K562 (cell line): Measurements from ENCODE around the gene WRAP53. TPM values are rescaled to one million over a fixed set of nuclear protein-coding genes. Genes with fewer than 3 reads are reported as not detected.

Experiments used
- ARID1B ChIP-seq: fragments of 450-650 bp; IDR thresholded peaks from 2 replicates; pipeline ENCODE4 v1.6.1; 2016; ENCODE audit warnings: antibody characterized with exemption, mild to moderate bottlenecking, inconsistent platforms
- ARNT ChIP-seq, 2 experiments: fragments of 450-650 bp; IDR thresholded peaks; 2 replicates each; pipeline ENCODE4 v1.6.1; 2016; ENCODE audit warnings: mild to moderate bottlenecking in 1 of 2
- RBM22 ChIP-seq: fragments of 200-400 bp; formaldehyde crosslinking; IDR thresholded peaks from 2 replicates; pipeline ENCODE4 v1.6.1; 2018; ENCODE audit warnings: low read length, low read depth; ENCODE audit not compliant: poor library complexity, severe bottlenecking
- SUPT5H ChIP-seq: fragments of 450-650 bp; IDR thresholded peaks from 2 replicates; pipeline ENCODE4 v1.6.1; 2016
- XRCC3 ChIP-seq: fragments of 450-650 bp; IDR thresholded peaks from 2 replicates; pipeline ENCODE4 v1.6.1; 2017; ENCODE audit warnings: mild to moderate bottlenecking, moderate library complexity
- polyA plus RNA-seq, 8 experiments: library from polyadenylated mRNA; depleted of rRNA in 4 of 8; stranded (reverse) in 5 of 8; unstranded in 3 of 8; fragments of >200 nt; fragmentation: Nextera tagmentation in 2 of 8; fragmentation: Illumina TruSeq in 1 of 8; extraction: Ambion mirVana in 2 of 8; extraction: Trizol in 1 of 8; gene quantifications; 2 replicates each; pipeline versions ENCODE4 v1.2.1 to v1.2.3, GENCODE V29; 2011 to 2014; ENCODE audit warnings: inconsistent platforms in 1 of 8, missing spikeins in 1 of 8
- total RNA-seq, 7 experiments: library from RNA; depleted of rRNA in 6 of 7; stranded (reverse); fragments of >200 nt in 6 of 7; fragmentation: Illumina TruSeq in 2 of 7; extraction: Trizol in 2 of 7; gene quantifications; 2 replicates each; pipeline versions ENCODE4 v1.2.1 to v1.2.3, GENCODE V29; 2011 to 2021; ENCODE audit warnings: low replicate concordance in 1 of 7
- TF ChIP-seq, protein P1 (sequence below), 2 experiments: fragments of 450-650 bp; IDR thresholded peaks; 2 replicates each; pipeline ENCODE4 v1.6.1; 2018; ENCODE audit warnings: mild to moderate bottlenecking in 2 of 2, low read depth in 1 of 2; ENCODE audit not compliant: partially characterized antibody in 2 of 2

WRAP53 gene
- total and polyA plus RNA-seq, 9 of the 15 experiments (the other 6 are each of a cell fraction or from before 2014, with no cell fraction given), result 0.72 to 18.2 (median 13.4) TPM

DNA sequence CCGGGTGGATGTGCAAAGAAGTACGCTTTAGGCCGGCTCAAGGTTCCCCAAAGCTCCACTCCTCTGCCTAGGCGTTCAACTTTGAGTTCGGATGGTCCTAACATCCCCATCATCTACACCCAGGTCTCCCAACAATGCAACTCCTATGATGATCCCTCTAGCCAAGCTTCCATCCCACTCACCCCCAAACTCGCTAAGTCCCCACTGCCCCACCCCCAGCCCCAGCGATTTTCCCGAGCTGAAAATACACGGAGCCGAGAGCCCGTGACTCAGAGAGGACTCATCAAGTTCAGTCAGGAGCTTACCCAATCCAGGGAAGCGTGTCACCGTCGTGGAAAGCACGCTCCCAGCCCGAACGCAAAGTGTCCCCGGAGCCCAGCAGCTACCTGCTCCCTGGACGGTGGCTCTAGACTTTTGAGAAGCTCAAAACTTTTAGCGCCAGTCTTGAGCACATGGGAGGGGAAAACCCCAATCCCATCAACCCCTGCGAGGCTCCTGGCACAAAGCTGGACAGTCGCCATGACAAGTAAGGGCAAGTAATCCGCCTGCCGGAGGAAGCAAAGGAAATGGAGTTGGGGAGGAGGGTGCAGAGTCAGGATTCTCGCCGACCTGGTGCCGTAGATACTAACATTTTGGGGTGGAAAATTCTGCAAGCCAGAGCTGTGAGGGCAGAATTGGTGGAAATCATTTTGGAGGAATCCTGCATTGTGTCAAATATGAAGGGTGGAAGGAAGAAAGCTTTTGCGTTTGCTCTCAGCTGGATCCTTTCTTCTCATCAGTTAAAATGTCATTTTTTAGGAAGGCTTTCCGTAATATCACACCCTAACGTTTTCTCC lies 987 bp upstream of the WRAP53 start, which contains the start of gene TP53 (continued):
- TF ChIP-seq, protein P1, sequence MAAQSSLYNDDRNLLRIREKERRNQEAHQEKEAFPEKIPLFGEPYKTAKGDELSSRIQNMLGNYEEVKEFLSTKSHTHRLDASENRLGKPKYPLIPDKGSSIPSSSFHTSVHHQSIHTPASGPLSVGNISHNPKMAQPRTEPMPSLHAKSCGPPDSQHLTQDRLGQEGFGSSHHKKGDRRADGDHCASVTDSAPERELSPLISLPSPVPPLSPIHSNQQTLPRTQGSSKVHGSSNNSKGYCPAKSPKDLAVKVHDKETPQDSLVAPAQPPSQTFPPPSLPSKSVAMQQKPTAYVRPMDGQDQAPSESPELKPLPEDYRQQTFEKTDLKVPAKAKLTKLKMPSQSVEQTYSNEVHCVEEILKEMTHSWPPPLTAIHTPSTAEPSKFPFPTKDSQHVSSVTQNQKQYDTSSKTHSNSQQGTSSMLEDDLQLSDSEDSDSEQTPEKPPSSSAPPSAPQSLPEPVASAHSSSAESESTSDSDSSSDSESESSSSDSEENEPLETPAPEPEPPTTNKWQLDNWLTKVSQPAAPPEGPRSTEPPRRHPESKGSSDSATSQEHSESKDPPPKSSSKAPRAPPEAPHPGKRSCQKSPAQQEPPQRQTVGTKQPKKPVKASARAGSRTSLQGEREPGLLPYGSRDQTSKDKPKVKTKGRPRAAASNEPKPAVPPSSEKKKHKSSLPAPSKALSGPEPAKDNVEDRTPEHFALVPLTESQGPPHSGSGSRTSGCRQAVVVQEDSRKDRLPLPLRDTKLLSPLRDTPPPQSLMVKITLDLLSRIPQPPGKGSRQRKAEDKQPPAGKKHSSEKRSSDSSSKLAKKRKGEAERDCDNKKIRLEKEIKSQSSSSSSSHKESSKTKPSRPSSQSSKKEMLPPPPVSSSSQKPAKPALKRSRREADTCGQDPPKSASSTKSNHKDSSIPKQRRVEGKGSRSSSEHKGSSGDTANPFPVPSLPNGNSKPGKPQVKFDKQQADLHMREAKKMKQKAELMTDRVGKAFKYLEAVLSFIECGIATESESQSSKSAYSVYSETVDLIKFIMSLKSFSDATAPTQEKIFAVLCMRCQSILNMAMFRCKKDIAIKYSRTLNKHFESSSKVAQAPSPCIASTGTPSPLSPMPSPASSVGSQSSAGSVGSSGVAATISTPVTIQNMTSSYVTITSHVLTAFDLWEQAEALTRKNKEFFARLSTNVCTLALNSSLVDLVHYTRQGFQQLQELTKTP (IDR thresholded peaks at IDR 0.05; ENCODE audit: low read depth in 1 of 2, partially characterized antibody in 2 of 2), result peak in 1 of 2 experiments; percentile 90
- TF ChIP-seq RBM22 (peak; percentile 58), ARID1B (no peak), ARNT (IDR thresholded peaks at IDR 0.05) (peak in 1 of 2 experiments; percentile 85; a peak in 2 of 4 replicates), SUPT5H (peak; percentile 90), XRCC3 (no peak)
